ENCODE data around the gene CNTNAP1.

Gene CNTNAP1

GRCh38 chr17:42681976-42682721 lies at the start of gene CNTNAP1:
Gene CNTNAP1 (plus strand): TSS chr17:42682531. CDS start chr17:42682830, 299 bp downstream.
- peak; percentile 81 for DNase-seq (ENCODE audit: low read depth)
- no peak for TF ChIP-seq CTCF (IDR thresholded peaks at IDR 0.05; ENCODE audit: low read length, missing control alignments)
- peak within 1 kb of the TSS; percentile 74 for H3K4me3 ChIP-seq (replicated peaks; ENCODE audit: low read depth, low read length)

- no peak overlapping the region for H3K4me3 ChIP-seq (replicated peaks; ENCODE audit: low read depth, low read length)
- no peak for DNase-seq (ENCODE audit: low read depth)
- no peak for TF ChIP-seq CTCF (IDR thresholded peaks at IDR 0.05; ENCODE audit: low read length, missing control alignments)
Observed at GRCh38 chr17:42632949-42633444, 49.3 kb upstream of the CNTNAP1 start.

- no peak for TF ChIP-seq CTCF (IDR thresholded peaks at IDR 0.05; ENCODE audit: low read length, missing control alignments)
- no peak overlapping the region for H3K4me3 ChIP-seq (replicated peaks; ENCODE audit: low read depth, low read length)
- DNase-seq (ENCODE audit: low read depth): no peak
Observed at GRCh38 chr17:42639525-42640113, 42.7 kb upstream of the CNTNAP1 start.

- no peak overlapping the region for H3K4me3 ChIP-seq (replicated peaks; ENCODE audit: low read depth, low read length)
- TF ChIP-seq CTCF (IDR thresholded peaks at IDR 0.05; ENCODE audit: low read length, missing control alignments): no peak
- no peak for DNase-seq (ENCODE audit: low read depth)
Observed at GRCh38 chr17:42640121-42640520, 42.2 kb upstream of the CNTNAP1 start.

- no peak for TF ChIP-seq CTCF (IDR thresholded peaks at IDR 0.05; ENCODE audit: low read length, missing control alignments)
- H3K4me3 ChIP-seq (replicated peaks; ENCODE audit: low read depth, low read length): no peak overlapping the region
- DNase-seq (ENCODE audit: low read depth): no peak
Observed at GRCh38 chr17:42642336-42642735, 40.0 kb upstream of the CNTNAP1 start.

- H3K4me3 ChIP-seq (replicated peaks; ENCODE audit: low read depth, low read length): no peak overlapping the region
- DNase-seq (ENCODE audit: low read depth): no peak
- no peak for TF ChIP-seq CTCF (IDR thresholded peaks at IDR 0.05; ENCODE audit: low read length, missing control alignments)
Observed at GRCh38 chr17:42647778-42648177, 34.6 kb upstream of the CNTNAP1 start.

All from fibroblast of pulmonary artery (primary cell).